Fibroblast of skin of back (primary cell): ENCODE data around the gene CCDC82.
A peak's percentile ranks its signal among the peaks of the same experiment; 100 is the strongest.

Experiments used
- DNase-seq: peaks from one replicate; pipeline ENCODE4 v3.0.0-alpha.2; 2013

CCDC82 gene

DNA sequence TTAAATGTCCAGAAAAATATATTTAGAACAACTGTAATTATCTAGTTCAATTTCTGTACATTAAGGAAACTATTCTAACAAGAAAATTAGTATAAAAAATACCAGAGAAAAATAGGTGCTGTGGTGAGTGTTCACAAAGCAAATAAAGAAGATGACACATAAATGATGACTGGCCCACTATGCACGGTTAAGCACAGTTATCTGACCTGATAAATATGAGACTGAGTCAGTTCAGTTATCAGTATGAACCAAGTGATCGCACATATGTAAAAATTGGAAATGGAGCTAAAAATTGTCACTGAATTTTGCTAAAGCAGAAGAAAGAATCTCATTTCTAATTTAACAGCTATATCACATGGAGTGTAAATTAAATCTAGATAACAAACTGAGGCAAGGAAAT, 27.9 kb downstream of the CCDC82 start:
- peak; percentile 33 for DNase-seq

GRCh38 chr11:96358321-96358720, 31.4 kb downstream of the CCDC82 start:
- no peak for DNase-seq

DNA sequence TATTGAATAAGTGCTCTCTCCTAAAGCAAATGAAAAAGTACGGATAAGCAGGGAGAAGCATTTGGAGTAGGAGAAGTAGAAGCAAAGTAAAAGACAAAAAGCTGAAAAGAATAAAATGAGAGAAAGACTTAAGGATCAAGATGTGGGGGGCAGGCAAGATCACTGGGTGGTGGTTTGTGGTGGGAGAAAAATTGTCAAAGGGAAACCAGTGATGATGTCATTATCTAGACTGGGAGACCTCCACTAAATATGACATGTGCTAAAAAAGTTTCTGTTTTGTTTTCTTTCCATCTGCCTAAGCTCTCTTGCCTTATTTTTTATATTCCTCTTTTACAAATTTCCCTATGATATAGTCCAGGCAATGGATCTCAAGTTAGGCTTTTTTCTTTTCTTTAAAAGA, 31.9 kb downstream of the CCDC82 start:
- no peak for DNase-seq

DNA sequence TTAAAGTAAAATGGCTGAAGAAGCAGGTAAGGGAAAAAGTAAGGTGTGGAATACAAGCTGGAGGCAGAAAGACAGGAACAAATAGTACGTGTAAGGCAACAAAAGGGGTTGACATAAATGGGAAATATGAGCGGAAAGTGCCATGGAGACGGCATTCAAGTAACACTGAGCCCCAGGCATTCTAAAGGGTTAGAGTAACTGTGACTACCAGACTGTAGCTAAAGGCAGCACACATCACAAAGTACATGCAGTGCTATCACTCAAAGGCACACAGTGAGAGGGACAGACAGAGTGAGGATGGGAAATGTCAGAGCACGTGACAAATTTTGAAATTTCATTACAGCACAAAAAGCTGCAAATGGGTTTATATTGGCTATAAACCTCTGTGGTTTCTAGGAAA, 32.9 kb downstream of the CCDC82 start:
- no peak for DNase-seq

DNA sequence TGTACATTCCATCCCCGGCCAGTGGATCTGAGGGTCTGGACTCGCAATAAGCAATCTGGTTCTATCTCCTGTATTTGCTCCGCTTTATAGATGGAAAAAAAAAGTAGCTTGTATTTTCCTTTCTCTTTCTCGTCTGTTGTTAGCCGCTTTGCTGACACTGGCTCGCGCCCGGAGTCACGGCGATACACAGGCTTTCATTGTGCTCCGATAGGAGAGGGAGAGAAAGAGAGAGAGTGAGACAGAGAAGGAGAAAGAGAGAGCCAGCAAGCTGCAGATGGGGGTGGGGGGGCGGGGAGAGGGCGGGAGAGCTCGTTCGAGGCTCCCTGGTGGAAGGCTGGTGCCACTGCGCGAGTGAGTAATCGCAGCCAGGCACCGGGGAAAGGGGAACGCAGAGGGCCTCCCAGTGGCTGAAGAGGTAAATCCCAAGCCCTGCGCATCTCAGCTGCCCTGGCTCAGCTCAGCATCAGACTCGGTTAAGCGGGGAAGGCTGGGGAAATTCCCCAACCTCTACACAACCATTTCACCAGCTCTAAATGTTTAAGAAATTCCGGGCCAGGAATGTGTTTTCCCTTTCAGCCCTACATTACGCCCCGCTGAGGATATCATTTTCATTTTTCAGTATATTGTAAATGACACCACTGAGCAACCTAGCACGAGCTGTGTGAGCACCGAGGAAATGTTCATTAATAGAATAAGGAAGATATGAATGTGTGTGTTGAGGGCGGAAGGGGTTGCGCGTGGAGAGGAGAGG, 46.6 kb downstream of the CCDC82 start, which contains the start of gene MAML2:
MAML2 (minus strand) TSS at position 235 of the 751 bp plus-strand sequence. CDS start 1,300 bp downstream, outside the sequence.
- DNase-seq: peak; percentile 94

DNA sequence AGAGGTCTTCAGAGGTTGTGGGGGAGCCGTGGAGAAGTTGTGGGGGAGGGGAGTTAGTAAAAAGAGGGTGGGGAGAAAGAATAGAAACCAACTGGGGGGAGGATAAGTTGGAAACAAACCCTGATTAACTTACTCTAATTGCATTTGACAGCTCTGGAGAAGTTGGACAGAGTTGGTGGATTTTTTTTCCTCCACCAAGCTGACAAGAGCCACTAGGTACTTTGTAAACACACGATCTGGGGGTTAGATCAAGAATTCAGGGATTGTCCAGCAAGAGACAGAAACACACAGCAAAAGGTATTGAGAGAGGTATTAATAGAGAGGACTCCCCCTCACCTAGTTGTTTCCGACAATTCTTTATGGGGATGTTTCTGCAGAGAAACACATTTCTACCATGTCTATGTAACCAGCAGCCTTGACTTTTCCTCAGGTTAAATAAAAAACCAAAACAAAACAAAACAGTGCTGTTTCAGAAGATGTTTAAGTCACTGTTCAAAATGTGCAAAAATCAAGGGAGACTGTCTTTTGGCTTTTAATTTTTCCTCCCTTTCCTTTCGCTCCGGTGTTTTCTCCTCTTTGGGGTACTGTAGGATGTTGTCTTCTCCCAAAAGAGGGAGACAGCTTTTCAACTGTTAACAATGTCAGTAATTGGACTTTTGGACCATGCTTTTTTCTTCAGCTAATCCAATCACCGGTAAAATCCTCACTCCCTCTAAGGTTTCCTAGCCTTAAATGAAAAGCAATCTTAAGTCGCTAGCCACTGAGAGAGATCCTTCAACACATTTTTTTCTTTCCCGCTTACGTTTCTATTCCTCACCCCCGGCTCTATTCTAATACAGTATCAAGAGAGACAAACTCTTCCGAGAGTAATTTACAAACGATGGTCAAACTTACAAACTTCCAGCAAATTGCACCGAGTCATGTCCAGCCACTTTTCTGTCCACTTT, 47.4 kb downstream of the CCDC82 start:
- peak; percentile 33 for DNase-seq

DNA sequence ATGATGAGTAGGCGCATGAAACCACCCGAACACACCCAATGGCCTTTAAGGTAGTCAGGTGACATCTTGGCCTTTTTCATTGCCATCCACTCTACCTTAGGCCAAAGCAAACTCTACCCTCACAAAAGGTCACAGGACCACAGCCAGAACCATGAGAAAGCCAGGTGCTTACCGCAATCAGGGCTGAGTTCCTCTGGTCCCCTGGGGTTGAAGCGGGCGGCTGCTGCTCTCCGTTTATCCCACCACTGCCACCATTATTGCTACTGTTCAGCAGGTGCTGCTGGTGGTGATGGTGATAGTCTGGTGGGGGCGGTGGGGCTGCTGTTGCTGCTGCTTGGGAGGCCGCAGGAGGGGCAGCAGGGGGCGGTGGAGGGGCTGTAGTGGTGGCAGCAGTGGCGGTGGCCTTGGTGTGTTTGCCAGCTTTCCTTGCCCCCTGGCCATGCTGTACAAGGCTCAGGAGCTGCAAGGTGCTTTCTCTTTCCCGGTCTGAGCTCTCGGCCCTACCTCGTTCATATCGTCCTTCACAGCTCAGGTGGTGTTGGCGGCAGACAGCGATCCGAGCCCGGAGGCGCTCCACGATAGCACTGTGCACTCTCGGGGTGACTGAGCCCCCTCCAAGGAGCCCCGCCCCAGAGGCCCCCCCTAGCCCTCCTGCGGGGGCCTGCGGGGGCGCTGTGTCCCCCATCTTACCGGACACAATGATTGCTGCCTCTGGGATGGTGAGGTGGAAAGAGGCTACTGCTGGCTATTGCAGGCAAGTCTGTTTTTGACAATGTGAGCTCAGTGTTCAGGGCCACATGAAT, 48.3 kb downstream of the CCDC82 start:
- peak; percentile 34 for DNase-seq

DNA sequence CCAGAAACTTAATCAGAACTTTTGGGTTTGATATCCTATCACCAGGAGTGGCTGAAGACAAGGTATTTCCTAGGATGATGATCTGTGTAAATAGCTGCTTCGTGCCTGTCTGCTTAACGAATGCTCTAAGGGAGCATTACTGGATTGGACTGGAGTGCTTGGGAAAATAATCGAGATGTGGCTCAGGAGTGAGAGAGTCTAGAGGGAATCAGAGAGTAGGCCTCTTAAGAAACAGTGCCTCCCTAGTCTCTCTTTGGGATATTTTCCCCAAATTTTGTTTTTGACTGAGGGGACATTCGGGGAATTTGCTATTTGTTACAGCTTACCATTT, 49.2 kb downstream of the CCDC82 start:
- DNase-seq: peak; percentile 41

GRCh38 chr11:96339706-96340554, 49.8 kb downstream of the CCDC82 start:
- peak; percentile 48 for DNase-seq

DNA sequence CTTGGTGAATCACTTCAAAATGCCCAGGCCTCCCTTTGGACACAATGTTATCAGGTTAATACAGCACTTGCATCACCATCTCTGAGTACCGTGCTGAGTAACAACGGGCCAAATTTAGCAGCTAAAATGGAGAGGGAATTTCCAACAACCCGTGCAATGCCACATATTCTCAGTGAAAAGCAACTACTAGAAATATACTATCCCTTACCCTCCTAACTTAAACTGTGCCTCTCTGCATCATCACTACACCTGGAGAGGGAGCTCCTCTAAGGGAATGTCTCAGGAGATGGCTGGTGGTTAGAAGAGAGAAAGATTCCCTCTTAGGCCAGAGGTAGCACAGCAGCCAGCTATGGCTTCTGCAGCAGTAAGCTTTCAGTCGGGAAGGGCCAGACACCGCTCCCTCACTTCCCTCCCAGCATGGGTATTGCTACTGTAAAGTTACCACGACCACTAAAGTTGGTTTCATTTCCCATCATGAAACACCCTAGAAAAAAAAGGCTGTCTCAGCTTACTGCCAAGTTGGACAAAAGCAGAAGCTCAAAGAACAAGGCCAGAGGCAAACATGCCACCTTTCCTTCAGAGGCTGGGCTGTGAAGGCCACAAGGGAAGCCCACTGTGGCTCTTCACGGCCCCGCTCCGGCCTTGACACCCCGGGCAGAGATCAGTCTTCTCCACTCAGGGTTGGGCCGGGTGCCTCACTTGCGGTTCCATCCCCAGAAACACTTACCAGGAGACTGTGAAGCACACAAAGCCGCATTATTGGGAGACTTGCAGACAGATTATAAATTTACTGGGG, 50.6 kb downstream of the CCDC82 start:
- DNase-seq: peak; percentile 45

- DNase-seq: no peak
These were observed 51.9 kb downstream of the CCDC82 start for GRCh38 chr11:96337541-96338431.

DNA sequence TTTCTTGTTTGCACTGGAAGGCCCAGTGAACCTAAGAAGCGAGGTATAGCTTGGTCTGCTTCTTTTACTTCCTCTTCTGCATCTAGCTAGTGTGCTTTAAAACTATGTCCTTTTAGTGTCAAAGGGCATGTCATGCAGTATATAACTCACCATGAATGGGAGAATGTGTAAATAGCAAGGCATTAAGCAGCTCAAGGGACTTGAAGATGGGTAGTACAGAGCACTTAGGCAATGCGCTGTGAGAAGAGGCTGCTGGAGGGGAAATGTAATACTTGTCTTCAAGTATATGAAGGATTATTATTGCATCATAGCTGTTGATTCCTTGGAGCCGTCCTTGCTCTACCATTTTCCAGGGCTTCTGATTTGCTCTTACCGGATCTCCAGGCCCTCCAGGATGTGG, 54.3 kb downstream of the CCDC82 start:
- no peak for DNase-seq

GRCh38 chr11:96334219-96334618, 55.5 kb downstream of the CCDC82 start:
- no peak for DNase-seq

DNA sequence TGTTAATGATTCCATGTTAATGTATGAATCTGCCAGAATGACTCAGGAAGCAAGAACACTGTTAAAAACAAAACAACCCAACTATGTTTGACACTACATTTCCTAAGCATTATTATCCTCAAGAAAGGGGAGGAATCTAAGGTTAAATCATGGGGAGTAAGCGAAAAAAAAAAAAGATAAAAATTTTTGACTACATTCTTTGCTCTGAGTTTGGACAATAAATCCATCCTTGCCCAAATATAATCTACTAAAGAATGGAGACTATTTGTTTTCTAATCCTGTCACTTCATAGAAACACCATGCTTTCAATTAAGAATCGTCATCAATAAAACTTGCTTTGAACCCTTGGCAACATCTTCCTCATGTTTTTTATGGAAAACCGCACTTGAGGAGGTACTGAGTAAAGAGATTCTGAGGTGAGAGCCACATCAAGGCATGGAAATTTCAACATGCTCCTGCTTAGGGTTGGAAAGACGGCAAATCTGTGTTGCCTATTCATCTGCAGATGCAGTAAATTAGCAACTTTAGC, 56.5 kb downstream of the CCDC82 start:
- peak; percentile 73 for DNase-seq

DNA sequence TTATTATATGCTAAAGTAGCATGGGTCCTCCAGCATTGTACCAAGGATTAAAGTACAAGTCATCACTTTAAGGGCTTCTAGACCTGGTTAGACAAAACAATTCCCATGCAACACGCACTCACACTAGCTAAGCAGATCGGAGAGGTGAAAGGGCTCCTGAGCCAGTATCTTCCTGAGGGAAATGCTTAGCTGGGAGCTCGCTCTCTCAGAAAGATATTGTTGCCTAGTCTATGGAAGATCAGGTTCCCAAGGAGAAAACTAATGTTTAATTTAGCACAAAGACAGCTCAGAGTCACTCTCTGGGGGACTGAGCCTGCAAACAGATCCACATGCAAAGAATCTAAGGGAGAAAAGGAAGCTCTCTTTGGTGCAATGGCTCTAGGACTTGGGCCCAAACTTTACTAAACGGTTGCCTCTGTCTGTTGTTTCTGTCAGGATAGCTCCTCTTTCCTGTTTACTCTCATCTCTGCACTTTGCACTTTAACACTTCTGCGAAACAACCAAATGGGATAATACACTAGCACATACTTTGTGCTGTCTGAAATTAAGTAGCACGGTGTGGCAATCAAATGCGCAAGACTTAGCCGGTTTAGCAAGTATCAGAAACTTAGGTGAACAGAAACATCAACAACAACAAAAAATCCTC, 57.5 kb downstream of the CCDC82 start:
- DNase-seq: no peak

GRCh38 chr11:96331699-96332116, 58.0 kb downstream of the CCDC82 start:
- no peak for DNase-seq

DNA sequence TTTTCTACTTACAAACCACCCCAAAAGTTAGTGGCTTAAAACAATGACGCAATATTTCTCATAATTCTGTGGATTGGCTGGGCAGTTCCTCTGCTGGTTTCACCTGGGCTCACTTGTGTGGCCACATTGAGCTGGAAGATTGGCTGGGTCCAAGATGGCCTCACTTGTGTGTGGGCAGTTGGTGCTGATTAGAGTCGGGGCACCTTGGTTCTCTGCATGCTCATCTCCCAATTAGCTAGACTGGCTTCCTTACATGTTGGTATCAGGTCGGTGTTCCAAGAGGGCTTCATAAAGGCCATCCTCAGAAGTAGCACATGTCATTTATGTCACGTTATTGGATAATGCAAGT, 59.2 kb downstream of the CCDC82 start:
- no peak for DNase-seq

- DNase-seq: peak; percentile 52
These were observed 59.7 kb downstream of the CCDC82 start for GRCh38 chr11:96329855-96330510.

GRCh38 chr11:96329419-96329818, 60.3 kb downstream of the CCDC82 start:
- peak; percentile 78 for DNase-seq
